ENCODE data around the gene SCRN1. TPM values are rescaled to one million over a fixed set of nuclear protein-coding genes. Genes with fewer than 3 reads are reported as not detected.

SCRN1 gene
- total and polyA plus RNA-seq, 2 of the 4 experiments (the other 2 are of a cell fraction), result 57.1 to 124 TPM

DNA sequence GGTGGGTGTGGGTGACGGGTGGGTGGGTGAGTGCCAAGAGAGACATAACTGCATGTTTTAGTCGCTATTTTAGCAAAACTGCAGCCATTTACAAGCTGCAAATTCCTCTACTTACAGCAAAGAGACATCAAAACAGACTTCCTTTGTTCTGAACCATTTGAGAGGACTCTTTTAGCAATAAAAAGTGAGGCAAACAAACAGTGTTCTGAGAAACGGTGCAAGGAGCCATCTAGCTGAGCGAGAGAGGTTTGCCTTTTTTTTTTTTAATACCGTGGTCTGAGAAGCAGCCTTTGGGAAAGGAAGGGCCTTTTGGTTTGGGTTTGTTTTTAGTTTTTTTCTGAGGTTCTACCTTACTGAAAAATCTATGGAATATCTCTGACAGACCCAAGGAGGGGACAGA is 62.9 kb downstream of the SCRN1 start:
- no peaks in the 10 kb centered on the region for H3K9me3 ChIP-seq (ENCODE audit: control insufficient read depth, insufficient read depth, low read length)
- no peak overlapping the region for H2BK5ac ChIP-seq (ENCODE audit: low read depth, low read length, poor library complexity, severe bottlenecking)
- no peak overlapping the region for H3K56ac ChIP-seq (ENCODE audit: extremely low read depth, insufficient read depth, low read length)
- TF ChIP-seq MAFK (IDR thresholded peaks at IDR 0.05; ENCODE audit: low read depth, low read length), result no peak
- TF ChIP-seq NFE2L2 (IDR thresholded peaks at IDR 0.05; ENCODE audit: low read depth, low read length), result no peak
- no peak for TF ChIP-seq MAZ (IDR thresholded peaks at IDR 0.05; ENCODE audit: borderline replicate concordance, low read depth, low read length)
- TF ChIP-seq POLR2A (IDR thresholded peaks at IDR 0.05; ENCODE audit: low read depth, low read length), result no peak
- TF ChIP-seq, protein P1, sequence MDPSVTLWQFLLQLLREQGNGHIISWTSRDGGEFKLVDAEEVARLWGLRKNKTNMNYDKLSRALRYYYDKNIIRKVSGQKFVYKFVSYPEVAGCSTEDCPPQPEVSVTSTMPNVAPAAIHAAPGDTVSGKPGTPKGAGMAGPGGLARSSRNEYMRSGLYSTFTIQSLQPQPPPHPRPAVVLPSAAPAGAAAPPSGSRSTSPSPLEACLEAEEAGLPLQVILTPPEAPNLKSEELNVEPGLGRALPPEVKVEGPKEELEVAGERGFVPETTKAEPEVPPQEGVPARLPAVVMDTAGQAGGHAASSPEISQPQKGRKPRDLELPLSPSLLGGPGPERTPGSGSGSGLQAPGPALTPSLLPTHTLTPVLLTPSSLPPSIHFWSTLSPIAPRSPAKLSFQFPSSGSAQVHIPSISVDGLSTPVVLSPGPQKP (IDR thresholded peaks at IDR 0.05; ENCODE audit: borderline replicate concordance, low read depth, low read length), result no peak
- no peak for TF ChIP-seq MXI1 (IDR thresholded peaks at IDR 0.05; ENCODE audit: borderline replicate concordance, low read depth, low read length)
- TF ChIP-seq, protein P2, sequence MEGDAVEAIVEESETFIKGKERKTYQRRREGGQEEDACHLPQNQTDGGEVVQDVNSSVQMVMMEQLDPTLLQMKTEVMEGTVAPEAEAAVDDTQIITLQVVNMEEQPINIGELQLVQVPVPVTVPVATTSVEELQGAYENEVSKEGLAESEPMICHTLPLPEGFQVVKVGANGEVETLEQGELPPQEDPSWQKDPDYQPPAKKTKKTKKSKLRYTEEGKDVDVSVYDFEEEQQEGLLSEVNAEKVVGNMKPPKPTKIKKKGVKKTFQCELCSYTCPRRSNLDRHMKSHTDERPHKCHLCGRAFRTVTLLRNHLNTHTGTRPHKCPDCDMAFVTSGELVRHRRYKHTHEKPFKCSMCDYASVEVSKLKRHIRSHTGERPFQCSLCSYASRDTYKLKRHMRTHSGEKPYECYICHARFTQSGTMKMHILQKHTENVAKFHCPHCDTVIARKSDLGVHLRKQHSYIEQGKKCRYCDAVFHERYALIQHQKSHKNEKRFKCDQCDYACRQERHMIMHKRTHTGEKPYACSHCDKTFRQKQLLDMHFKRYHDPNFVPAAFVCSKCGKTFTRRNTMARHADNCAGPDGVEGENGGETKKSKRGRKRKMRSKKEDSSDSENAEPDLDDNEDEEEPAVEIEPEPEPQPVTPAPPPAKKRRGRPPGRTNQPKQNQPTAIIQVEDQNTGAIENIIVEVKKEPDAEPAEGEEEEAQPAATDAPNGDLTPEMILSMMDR (conservative IDR thresholded peaks at IDR 0.05; ENCODE audit: low read depth, low read length), result no peak
- TF ChIP-seq, protein P3, sequence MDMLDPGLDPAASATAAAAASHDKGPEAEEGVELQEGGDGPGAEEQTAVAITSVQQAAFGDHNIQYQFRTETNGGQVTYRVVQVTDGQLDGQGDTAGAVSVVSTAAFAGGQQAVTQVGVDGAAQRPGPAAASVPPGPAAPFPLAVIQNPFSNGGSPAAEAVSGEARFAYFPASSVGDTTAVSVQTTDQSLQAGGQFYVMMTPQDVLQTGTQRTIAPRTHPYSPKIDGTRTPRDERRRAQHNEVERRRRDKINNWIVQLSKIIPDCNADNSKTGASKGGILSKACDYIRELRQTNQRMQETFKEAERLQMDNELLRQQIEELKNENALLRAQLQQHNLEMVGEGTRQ (IDR thresholded peaks at IDR 0.05; ENCODE audit: low read depth, low read length), result no peak
- TF ChIP-seq CHD1 (IDR thresholded peaks at IDR 0.05; ENCODE audit: low read depth, low read length), result no peak
- no peak for TF ChIP-seq RFX5 (IDR thresholded peaks at IDR 0.05; ENCODE audit: low read depth, low read length)
- TF ChIP-seq RCOR1 (IDR thresholded peaks at IDR 0.05; ENCODE audit: insufficient replicate concordance, low read length), result no peak
- no peak for TF ChIP-seq RAD21 (IDR thresholded peaks at IDR 0.05; ENCODE audit: low read length)
- no peak for TF ChIP-seq CEBPB (IDR thresholded peaks at IDR 0.05; ENCODE audit: low read depth, low read length)
- TF ChIP-seq SMC3 (IDR thresholded peaks at IDR 0.05; ENCODE audit: low read depth, low read length), result no peak
- TF ChIP-seq FOS (IDR thresholded peaks at IDR 0.05; ENCODE audit: low read depth, low read length), result no peak
- TF ChIP-seq BHLHE40 (IDR thresholded peaks at IDR 0.05; ENCODE audit: low read depth, low read length), result no peak
- in situ Hi-C loops (cut with MboI; ENCODE audit: low sequenced_read_pairs) (no loop called here), intact Hi-C loops (cut with micrococcal nuclease) (no loop called here), dilution Hi-C loops (cut with HindIII; ENCODE audit: low sequenced_read_pairs, unreplicated experiment) (no loop called here)
- H2BK120ac ChIP-seq (ENCODE audit: low read depth, low read length), result no peak overlapping the region
- no peak overlapping the region for H2AFZ ChIP-seq (replicated peaks; ENCODE audit: low read length, poor library complexity)
- no peak overlapping the region for H2BK20ac ChIP-seq (ENCODE audit: low read depth, low read length)
- no peak overlapping the region for H3K18ac ChIP-seq (ENCODE audit: low read depth, low read length)
- H3K4ac ChIP-seq (ENCODE audit: low read depth, low read length), result no peak overlapping the region
- peaks cover 53% of the 10 kb centered on the region for H3K36me3 ChIP-seq (ENCODE audit: control insufficient read depth, insufficient read depth, low read length)
- no peak for DNase-seq
- H3K23ac ChIP-seq (ENCODE audit: low read depth, low read length), result no peak overlapping the region
- H2AK9ac ChIP-seq (replicated peaks; ENCODE audit: low read depth, low read length, poor library complexity), result no peak overlapping the region
- CTCF ChIA-PET, result interaction anchor here (0.6 kb wide), 1 partner anchor 1235 kb away, joined by 4 read pairs; no protein-coding TSS in a partner anchor
- no peaks in the 10 kb centered on the region for H4K20me1 ChIP-seq (ENCODE audit: insufficient read depth, low read length)
- no peak overlapping the region for H3K9ac ChIP-seq (ENCODE audit: low read depth, low read length)
- no TSS peak for BruUV-seq (replicated peaks)
- no peak overlapping the region for H3K4me3 ChIP-seq (ENCODE audit: insufficient read depth, low read depth, low read length)
- no peak overlapping the region for H3K14ac ChIP-seq (replicated peaks; ENCODE audit: low read depth, low read length)
- no peak overlapping the region for H4K8ac ChIP-seq (ENCODE audit: low read depth in 2 of 2, low read length in 2 of 2)
- H4K91ac ChIP-seq (ENCODE audit: insufficient read depth, low read depth, low read length), result no peak overlapping the region
- POLR2A ChIA-PET (ENCODE audit: unreplicated experiment), result no interaction called here
- H3K79me1 ChIP-seq (ENCODE audit: low read depth in 1 of 2, low read length in 2 of 2), result peaks cover 0 to 19% of the 10 kb centered on the region in 2 experiments
- no peak for ATAC-seq (ENCODE audit: low read depth)
- no peak overlapping the region for H2BK15ac ChIP-seq (ENCODE audit: low read depth, low read length)
- H3K4me1 ChIP-seq (ENCODE audit: control insufficient read depth, insufficient read depth, low read length), result no peaks in the 10 kb centered on the region
- H3K27ac ChIP-seq (ENCODE audit: insufficient read depth, low read length), result no peak overlapping the region
- no peaks in the 10 kb centered on the region for H3K9me1 ChIP-seq (ENCODE audit: insufficient read depth, low read length)
- no peak overlapping the region for H3K4me2 ChIP-seq (ENCODE audit: low read depth, low read length)
- no peak overlapping the region for H2AK5ac ChIP-seq (ENCODE audit: low read depth, low read length)
- no peak overlapping the region for H4K5ac ChIP-seq (ENCODE audit: low read depth, low read length)
- 83% methylated on average over 1 of the region's 5 CpGs; no CpG with 5 or more reads in 1 of the 2 experiments for WGBS, 2 experiments (ENCODE audit: extremely low coverage in 2 of 2, insufficient read length in 1 of 2)
- H3K27me3 ChIP-seq (ENCODE audit: control insufficient read depth, insufficient read depth, low read length), result no peaks in the 10 kb centered on the region

Measured in IMR-90 (cell line).